K562 (cell line): ENCODE results near the gene FRAT1. TPM values are rescaled to one million over a fixed set of nuclear protein-coding genes. Genes with fewer than 3 reads are reported as not detected.

Experiments
- ATAC-seq: fragments of 200-7000 bp; cut with Tn5 transposase; 3 replicates; pipeline ENCODE4 v1.9.1; 2020; ENCODE audit warnings: moderate library complexity
- BruUV-seq: library from RNA; stranded (reverse); fragments of 400-500 nt; replicated peaks from 2 replicates; lab custom pipeline; 2021; lab: Mats Ljungman, UMichigan
- CTCF ChIA-PET: fragments of 300-600 bp; formaldehyde crosslinking; extraction: SDS; loops from one replicate; lab custom pipeline; 2021; ENCODE audit warnings: low intra/inter-chr PET ratio; lab: Yijun Ruan, JAX
- POLR2A ChIA-PET: fragments of 300-600, 350-650 bp; sonication (Branson Sonifier 250); formaldehyde crosslinking; extraction: SDS; loops from one replicate; lab custom pipeline; 2021; ENCODE audit warnings: antibody characterized with exemption, inconsistent platforms; lab: Yijun Ruan, JAX
- DNase-seq, 4 experiments: peaks; one replicate each; pipeline versions ENCODE4 v3.0.0 to v3.0.0-alpha.2; 2011 to 2018; ENCODE audit warnings: low spot score in 3 of 4, mixed read lengths in 3 of 4; ENCODE audit errors: extremely low read depth in 1 of 4
- FAIRE-seq: peaks from 2 replicates; lab custom pipeline; 2011; peaks lifted over from hg19 to GRCh38; lab: Jason Lieb, UNC
- H2AFZ ChIP-seq: 2 replicates; pipeline ENCODE4 v1.6.0; 2011; ENCODE audit warnings: low read depth, low read length, control low read depth, inconsistent platforms
- H3K27ac ChIP-seq: fragments of 200-600 bp; 3 replicates; pipeline ENCODE4 v1.8.0; 2011; ENCODE audit warnings: low read depth, mild to moderate bottlenecking, control low read depth, inconsistent platforms, low read length, moderate library complexity, mixed read lengths; ENCODE audit errors: extremely low read depth
- H3K27me3 ChIP-seq, 2 experiments: fragments of 300-600 bp in 1 of 2; 2 replicates in 1 of 2; 3 replicates in 1 of 2; pipeline versions ENCODE4 v1.6.0 to v1.8.0; 2011; ENCODE audit warnings: inconsistent platforms in 2 of 2, low read length in 2 of 2, mild to moderate bottlenecking in 1 of 2, mixed read lengths in 1 of 2, moderate library complexity in 1 of 2; ENCODE audit not compliant: control insufficient read depth in 2 of 2, insufficient read depth in 2 of 2
- H3K36me3 ChIP-seq: fragments of 300-600 bp; 3 replicates; pipeline ENCODE4 v1.8.0; 2011; ENCODE audit warnings: mild to moderate bottlenecking, low read length, inconsistent platforms; ENCODE audit not compliant: control insufficient read depth, insufficient read depth
- H3K4me1 ChIP-seq, 2 experiments: fragments of 200-600 bp in 1 of 2; replicated peaks in 1 of 2; 2 replicates in 1 of 2; 3 replicates in 1 of 2; pipeline versions ENCODE4 v1.5.1 to v1.8.0; 2011; ENCODE audit warnings: inconsistent platforms in 2 of 2, low read length in 2 of 2, mild to moderate bottlenecking in 1 of 2, mixed read lengths in 1 of 2, moderate library complexity in 1 of 2; ENCODE audit not compliant: control insufficient read depth in 2 of 2, insufficient read depth in 2 of 2
- H3K4me2 ChIP-seq: 2 replicates; pipeline ENCODE4 v1.6.1; 2011; ENCODE audit warnings: low read length, control low read depth, inconsistent platforms, mixed read lengths; ENCODE audit not compliant: insufficient read depth
- H3K4me3 ChIP-seq: fragments of 200-600 bp; sonication (generic), shearing (Covaris generic); 2 replicates; pipeline ENCODE4 v1.5.1; 2016; ENCODE audit warnings: control low read depth, inconsistent platforms
- H3K79me2 ChIP-seq: fragments of 200-600 bp; 3 replicates; pipeline ENCODE4 v1.8.0; 2011; ENCODE audit warnings: low read length, inconsistent platforms; ENCODE audit not compliant: control insufficient read depth, insufficient read depth
- H3K9ac ChIP-seq, 2 experiments: 2 replicates each; pipeline versions ENCODE4 v1.6.0 to v1.6.1; 2011; ENCODE audit warnings: low read depth in 2 of 2, low read length in 2 of 2, control low read depth in 1 of 2, inconsistent platforms in 1 of 2, mild to moderate bottlenecking in 1 of 2, mixed read lengths in 1 of 2; ENCODE audit not compliant: insufficient read depth in 1 of 2
- H3K9me1 ChIP-seq: one replicate; pipeline ENCODE4 v1.6.0; 2011; ENCODE audit warnings: inconsistent platforms, mild to moderate bottlenecking, low read length, moderate library complexity; ENCODE audit not compliant: control insufficient read depth, insufficient read depth
- H3K9me3 ChIP-seq: replicated peaks from 2 replicates; pipeline ENCODE4 v1.5.1; 2011; ENCODE audit warnings: low read depth, low read length, inconsistent platforms; ENCODE audit not compliant: control insufficient read depth, insufficient read depth
- H4K20me1 ChIP-seq: replicated peaks from 2 replicates; pipeline ENCODE4 v1.6.1; 2011; ENCODE audit warnings: low read length, inconsistent platforms, mixed read lengths; ENCODE audit not compliant: control insufficient read depth, insufficient read depth
- ESRRB ChIP-seq: fragments of 250-450 bp; sonication (Bioruptor Pico); IDR thresholded peaks from 2 replicates; pipeline ENCODE4 v1.5.0; 2020; ENCODE audit warnings: mild to moderate bottlenecking, moderate library complexity, borderline replicate concordance
- GTF2B ChIP-seq: IDR thresholded peaks from 2 replicates; pipeline ENCODE4 v1.6.1; 2011; ENCODE audit not compliant: insufficient read length; ENCODE audit errors: extremely low read depth
- PHF8 ChIP-seq: fragments of 200-600 bp; sonication (generic); IDR thresholded peaks from 2 replicates; pipeline ENCODE4 v1.6.1; 2012; ENCODE audit warnings: mixed run types, mild to moderate bottlenecking, inconsistent platforms, low read length, moderate library complexity, borderline replicate concordance
- SFPQ ChIP-seq: fragments of 200-400 bp; formaldehyde crosslinking; IDR thresholded peaks from 2 replicates; pipeline ENCODE4 v1.6.1; 2017; ENCODE audit warnings: mild to moderate bottlenecking, low read depth, low read length, moderate library complexity
- WGBS: fragments of 100-300 bp; shearing (Covaris generic); methylation state at CpG from one replicate; pipeline ENCODE4 v1.1.6; 2016; ENCODE audit warnings: low coverage, mixed read lengths; ENCODE audit not compliant: insufficient coverage; ENCODE audit errors: missing lambda C conversion rate; 5-methylcytosine and 5-hydroxymethylcytosine counted together
- in situ Hi-C: fragments of 300-500 bp; cut with MboI; formaldehyde crosslinking; loops from 4 replicates; pipeline ENCODE4 v1.15.0; 2018; ENCODE audit warnings: inconsistent platforms, mixed read lengths
- intact Hi-C: fragments of 100-400 bp; cut with micrococcal nuclease; formaldehyde crosslinking; loops from 2 replicates; pipeline ENCODE4 v1.14.2; 2022
- polyA plus RNA-seq, 8 experiments: library from polyadenylated mRNA; depleted of rRNA in 4 of 8; stranded (reverse) in 5 of 8; unstranded in 3 of 8; fragments of >200 nt; fragmentation: Nextera tagmentation in 2 of 8; fragmentation: Illumina TruSeq in 1 of 8; extraction: Ambion mirVana in 2 of 8; extraction: Trizol in 1 of 8; gene quantifications; 2 replicates each; pipeline versions ENCODE4 v1.2.1 to v1.2.3, GENCODE V29; 2011 to 2014; ENCODE audit warnings: inconsistent platforms in 1 of 8, missing spikeins in 1 of 8
- total RNA-seq, 7 experiments: library from RNA; depleted of rRNA in 6 of 7; stranded (reverse); fragments of >200 nt in 6 of 7; fragmentation: Illumina TruSeq in 2 of 7; extraction: Trizol in 2 of 7; gene quantifications; 2 replicates each; pipeline versions ENCODE4 v1.2.1 to v1.2.3, GENCODE V29; 2011 to 2021; ENCODE audit warnings: low replicate concordance in 1 of 7

Gene FRAT1
- total and polyA plus RNA-seq, 9 of the 15 experiments (the other 6 are each of a cell fraction or from before 2014, with no cell fraction given) = 0.11 to 4.6 (median 1.4) TPM

- Histone ChIP-seq H3K4me3 (no peak overlapping the region), H3K79me2 (peaks cover 62% of the 10 kb centered on the region), H3K9me1 (no peaks in the 10 kb centered on the region), H3K9me3 (no peaks in the 10 kb centered on the region), H3K27me3 (no peaks in the 10 kb centered on the region), H4K20me1 (no peaks in the 10 kb centered on the region), H3K4me2 (no peak overlapping the region), H2AFZ (no peak overlapping the region), H3K27ac (no peak overlapping the region), H3K9ac (no peak overlapping the region), H3K4me1 (peaks cover 4 to 8% of the 10 kb centered on the region in 2 experiments; a peak in 4 of 5 replicates), H3K36me3 (no peaks in the 10 kb centered on the region)
- ATAC-seq (no peak), FAIRE-seq (no peak), DNase-seq (no peak)
- in situ Hi-C loops (no loop called here), intact Hi-C loops (no loop called here)
- 70% methylated on average over 1 of the region's 1 CpG for WGBS
- TF ChIP-seq SFPQ (no peak), GTF2B (no peak), PHF8 (no peak), ESRRB (CRISPR knock-in tag) (no peak)
- POLR2A ChIA-PET = interaction anchor here (0.5 kb wide), 1 partner anchor 33 kb away, joined by 3 read pairs; no protein-coding TSS in a partner anchor
- CTCF ChIA-PET = no interaction called here
- BruUV-seq = no TSS peak
Measured at GRCh38 chr10:97277551-97277950, 41.5 kb upstream of the FRAT1 start.
